ENCODE data around the gene DPYSL4.

DPYSL4 gene

DNA sequence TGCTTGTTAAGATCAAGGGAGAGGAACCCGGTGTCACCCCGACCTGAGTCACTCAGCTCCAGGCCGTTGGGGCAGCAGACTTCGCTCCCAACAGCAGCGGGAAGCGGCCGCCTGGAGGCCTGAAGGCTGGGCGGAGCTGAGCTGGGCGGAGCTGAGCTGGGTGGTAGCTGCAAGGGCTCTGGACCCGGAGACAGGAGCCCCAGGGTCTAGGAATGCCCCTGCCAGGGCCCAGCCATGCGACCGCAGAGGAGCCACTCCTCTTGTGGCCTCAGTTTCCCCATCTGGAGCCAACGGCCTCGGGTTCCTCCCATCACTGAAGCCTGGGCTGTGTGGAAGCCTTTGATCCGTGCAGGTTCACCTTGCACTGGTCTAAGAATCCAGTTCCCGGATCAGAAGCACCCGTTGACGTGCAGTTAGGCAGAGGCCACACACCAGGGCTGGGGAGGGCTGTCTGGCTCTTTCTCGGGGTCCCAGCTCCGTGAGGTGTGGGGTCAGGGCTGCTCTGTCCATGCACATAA lies 21.9 kb upstream of the DPYSL4 start:
- no peak for FAIRE-seq

DNA sequence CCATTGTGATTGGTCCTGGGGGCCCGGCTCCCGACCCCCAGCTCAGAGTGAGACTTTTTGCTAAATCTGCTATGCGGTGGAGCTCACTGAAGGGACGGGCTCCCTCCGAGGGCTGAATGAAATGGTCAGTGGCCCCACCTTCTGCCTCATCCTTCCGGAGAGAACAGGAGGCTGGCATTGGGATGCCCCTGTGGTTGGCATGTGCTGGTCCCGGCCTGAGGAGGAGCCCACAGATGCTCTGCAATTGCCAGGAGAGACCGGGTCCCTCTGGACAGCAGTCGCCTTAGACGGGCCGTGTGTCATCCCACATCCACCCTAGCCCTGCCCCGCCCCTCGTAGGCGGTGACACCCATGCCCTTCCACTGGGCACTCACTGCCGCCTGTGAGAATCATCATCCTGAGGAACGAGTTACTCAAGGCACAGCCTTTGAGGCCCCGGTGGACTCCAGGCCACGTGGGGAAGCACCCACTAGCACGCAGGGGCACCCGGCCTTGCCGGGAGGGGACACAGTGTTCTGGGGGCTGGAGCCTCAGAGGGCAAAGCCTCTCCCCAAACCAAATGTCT lies 21.2 kb upstream of the DPYSL4 start:
- no peak for FAIRE-seq

DNA sequence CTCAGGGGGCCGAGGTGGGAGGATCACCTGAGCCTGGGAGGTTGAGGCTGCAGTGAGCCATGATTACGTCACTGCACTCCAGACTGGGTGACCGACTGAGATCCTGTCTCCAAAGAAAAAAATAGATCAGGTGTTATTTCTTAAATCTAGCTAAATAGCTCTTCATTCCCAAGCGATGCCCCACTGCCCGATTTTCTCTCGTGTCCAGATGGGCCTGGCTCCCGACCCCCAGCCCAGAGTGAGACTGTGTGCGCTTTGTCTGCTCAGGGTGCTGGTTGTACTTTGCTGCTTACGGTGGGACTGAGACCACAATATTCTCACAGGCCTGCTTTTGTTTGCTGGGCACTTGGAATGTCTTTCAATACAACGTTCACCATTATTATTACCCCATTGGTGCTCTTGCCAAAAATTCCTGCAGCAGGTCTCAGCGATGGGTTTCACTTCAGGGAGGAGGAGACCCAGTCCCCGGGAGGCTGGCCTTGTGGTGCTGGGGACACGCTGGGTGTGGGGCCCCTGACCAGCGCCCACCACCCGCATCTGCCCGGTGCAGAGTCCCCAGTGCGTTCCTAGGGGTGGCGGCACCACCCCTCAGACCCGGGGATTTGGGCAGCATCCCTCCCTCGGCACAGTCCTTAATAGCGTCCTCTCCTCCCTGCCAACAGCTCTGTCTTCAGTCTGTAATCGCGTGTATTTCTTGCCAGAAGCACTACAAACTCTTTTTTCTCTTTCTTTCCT lies 20.4 kb upstream of the DPYSL4 start:
- no peak for FAIRE-seq

GRCh38 chr10:132167041-132167674 lies 19.6 kb upstream of the DPYSL4 start:
- no peak for FAIRE-seq

- FAIRE-seq: no peak
These were observed 18.8 kb upstream of the DPYSL4 start for GRCh38 chr10:132167976-132168375.

- no peak for FAIRE-seq
These were observed 18.1 kb upstream of the DPYSL4 start for GRCh38 chr10:132168571-132169030.

GRCh38 chr10:132169031-132169765 lies 17.6 kb upstream of the DPYSL4 start:
- no peak for FAIRE-seq

DNA sequence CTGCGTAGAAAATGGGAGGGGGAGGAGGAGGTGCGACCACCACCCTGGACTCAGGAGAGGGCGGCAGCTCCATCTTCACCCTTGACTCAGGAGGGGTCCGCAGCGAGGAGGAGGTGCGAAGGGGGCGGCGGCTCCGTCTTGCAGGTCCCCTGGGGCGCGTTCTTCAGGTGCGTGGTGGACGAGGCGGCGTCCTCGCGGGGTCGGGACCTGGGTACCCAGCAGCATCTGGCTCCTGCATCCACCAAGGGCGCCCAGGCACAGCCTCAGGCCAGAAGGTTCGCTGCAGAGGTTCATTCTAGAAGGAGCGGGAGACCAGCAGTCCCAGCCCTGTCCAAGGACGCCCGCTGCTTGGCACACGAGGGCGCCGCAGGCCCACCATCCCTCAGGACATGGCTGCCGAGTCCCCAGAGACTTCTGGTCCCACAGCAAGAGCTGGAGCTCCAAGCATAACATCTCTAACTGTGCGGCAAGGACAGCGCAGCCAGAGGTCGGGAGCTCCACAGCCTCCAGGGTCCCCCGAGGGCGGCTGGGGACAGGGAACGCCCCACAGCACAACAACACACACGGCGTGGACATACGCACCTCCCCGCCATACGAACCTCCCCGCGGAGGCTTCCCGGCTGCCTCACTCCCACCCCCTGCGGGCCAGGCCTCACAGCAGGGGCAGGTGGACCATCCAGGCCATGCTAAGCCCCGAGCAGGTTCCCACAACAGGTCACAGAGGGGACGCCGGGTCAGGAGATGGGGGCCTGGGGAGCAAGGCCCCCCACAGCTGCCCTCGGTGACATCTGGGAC lies 16.8 kb upstream of the DPYSL4 start:
- FAIRE-seq: no peak

- no peak for FAIRE-seq
These were observed 16.0 kb upstream of the DPYSL4 start for GRCh38 chr10:132170561-132171361.

GRCh38 chr10:132172091-132173066 lies 14.4 kb upstream of the DPYSL4 start:
- no peak for FAIRE-seq

DNA sequence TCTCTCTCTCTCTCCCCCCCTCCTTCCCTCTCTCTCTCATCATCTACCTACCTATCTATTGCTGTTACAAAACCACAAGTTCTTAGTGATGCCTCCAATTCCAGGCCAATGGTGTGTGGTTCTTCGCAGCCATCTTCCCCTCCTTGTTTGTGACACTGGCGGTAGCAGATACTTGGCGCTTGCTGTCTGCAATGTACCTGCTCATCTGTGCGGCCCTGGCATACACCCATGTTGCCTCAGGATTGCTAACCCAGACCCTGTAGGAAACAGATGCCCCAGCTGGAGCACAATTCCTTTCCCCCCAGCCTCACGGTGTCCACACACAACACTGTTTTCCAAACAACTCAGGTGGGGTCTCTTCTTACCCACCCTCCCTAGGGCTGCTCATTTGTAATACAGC lies 13.6 kb upstream of the DPYSL4 start:
- FAIRE-seq: no peak

DNA sequence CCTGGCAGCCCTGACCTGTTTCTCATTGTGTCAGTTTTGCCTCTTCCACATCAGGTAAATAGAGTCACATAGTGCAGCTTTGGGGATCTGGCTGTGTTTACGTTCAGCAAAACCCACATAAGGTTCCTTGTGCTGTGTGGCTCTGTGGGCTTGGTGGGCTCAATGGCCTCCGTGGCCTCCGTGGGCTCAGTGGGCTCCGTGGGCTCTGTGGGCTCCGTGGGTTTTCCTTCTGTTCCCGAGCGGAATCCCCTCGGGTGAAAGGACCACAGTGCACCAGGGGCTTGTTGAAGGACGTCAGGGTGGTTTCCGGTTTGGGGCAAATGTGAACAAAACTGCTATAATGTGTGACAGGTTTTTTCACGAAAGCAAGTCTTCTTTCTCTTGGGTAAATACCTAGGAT lies 12.5 kb upstream of the DPYSL4 start:
- FAIRE-seq: no peak

- FAIRE-seq: no peak
These were observed 11.3 kb upstream of the DPYSL4 start for GRCh38 chr10:132175408-132175807.

DNA sequence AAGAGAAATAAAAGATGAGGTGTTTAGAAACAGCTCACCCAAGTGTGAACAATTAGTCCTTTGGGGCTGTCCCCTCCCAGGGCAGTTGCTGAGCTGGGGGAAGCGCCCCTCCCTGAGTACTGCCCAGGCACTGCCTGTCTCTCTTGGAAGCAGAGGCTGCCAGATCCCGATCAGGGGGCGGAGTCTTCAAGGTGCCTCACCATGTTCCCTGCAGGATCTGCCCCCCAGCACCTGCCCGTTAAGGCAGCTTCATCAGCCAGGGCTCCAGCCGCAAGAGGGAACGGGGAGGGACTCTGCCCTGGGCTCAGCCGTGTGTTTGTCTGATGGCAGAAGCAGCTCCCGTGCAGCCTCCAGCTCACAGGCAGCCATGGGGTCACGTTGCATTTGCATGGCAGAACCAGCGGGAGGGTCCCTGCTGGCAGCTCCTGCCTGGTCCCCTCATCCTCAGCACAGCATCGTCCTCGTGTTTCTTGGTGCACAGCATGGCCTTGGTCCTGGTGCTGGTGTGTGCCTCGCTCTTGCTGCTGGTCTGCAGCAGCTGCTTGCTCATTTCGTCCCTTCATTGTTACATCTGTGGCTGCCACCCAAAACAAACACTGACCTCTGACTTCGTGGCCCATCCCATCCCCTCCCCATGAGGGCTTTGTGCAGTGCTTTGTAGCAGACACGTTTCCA lies 10.7 kb upstream of the DPYSL4 start:
- FAIRE-seq: no peak

GRCh38 chr10:132176623-132177500 lies 9.9 kb upstream of the DPYSL4 start:
- FAIRE-seq: no peak

DNA sequence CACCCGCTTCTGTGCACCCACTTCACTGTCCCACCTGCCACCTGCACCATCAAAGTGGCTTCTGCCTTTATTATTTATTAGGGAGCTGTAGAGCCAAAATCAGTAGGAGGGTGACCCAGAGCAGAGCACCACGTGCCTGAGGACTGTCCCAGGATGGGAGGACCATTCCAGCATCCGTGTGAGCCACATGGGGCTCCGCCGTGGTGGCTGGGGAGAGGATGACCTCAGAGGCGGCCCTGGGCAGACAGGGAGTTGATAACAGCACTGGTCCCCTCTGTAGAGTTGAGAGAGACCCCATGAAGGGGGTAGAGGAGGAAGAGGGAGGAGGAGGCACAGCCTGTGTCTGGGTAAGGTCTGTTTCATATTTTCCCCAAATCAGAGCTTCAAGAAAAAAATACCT lies 8.7 kb upstream of the DPYSL4 start:
- no peak for FAIRE-seq

- no peak for FAIRE-seq
These were observed 7.8 kb upstream of the DPYSL4 start for GRCh38 chr10:132178672-132179545.

Measured in A204.1 (cell line).